H1 (cell line): ENCODE data around the gene FUT2. TPM values are rescaled to one million over a fixed set of nuclear protein-coding genes. Genes with fewer than 3 reads are reported as not detected.

Source experiments
- CTCF ChIA-PET: fragments of 300-600 bp; sonication (Branson Sonifier 250); formaldehyde crosslinking; loops from one replicate; lab custom pipeline; 2021; ENCODE audit not compliant: partially characterized antibody; lab: Charles Lee
- POLR2A ChIA-PET: fragments of 300-600 bp; sonication (Branson Sonifier 250); formaldehyde crosslinking; loops from one replicate; lab custom pipeline; 2021; ENCODE audit warnings: inconsistent platforms; ENCODE audit not compliant: partially characterized antibody; lab: Charles Lee
- DNase-seq, 2 experiments: peaks; one replicate each; pipeline versions ENCODE4 v3.0.0 to v3.0.0-alpha.2; 2010 to 2022; ENCODE audit warnings: low spot score in 2 of 2, low read depth in 1 of 2, mixed read lengths in 1 of 2
- FAIRE-seq: peaks from 2 replicates; lab custom pipeline; 2011; peaks lifted over from hg19 to GRCh38; lab: Jason Lieb, UNC
- H2AFZ ChIP-seq: 2 replicates; pipeline ENCODE4 v1.8.1; 2012; ENCODE audit warnings: low read length, inconsistent platforms
- H2AK5ac ChIP-seq: 2 replicates; pipeline ENCODE4 v1.6.1; 2013; ENCODE audit warnings: low read depth, low read length
- H2BK120ac ChIP-seq: replicated peaks from 2 replicates; pipeline ENCODE3; 2013; ENCODE audit warnings: low read depth, low read length, inconsistent platforms
- H2BK12ac ChIP-seq: 2 replicates; pipeline ENCODE4 v1.6.1; 2013; ENCODE audit warnings: low read depth, low read length
- H2BK15ac ChIP-seq: 2 replicates; pipeline ENCODE4 v1.6.1; 2013; ENCODE audit warnings: low read length
- H2BK20ac ChIP-seq: 2 replicates; pipeline ENCODE4 v1.6.1; 2013; ENCODE audit warnings: low read length
- H2BK5ac ChIP-seq: 2 replicates; pipeline ENCODE4 v1.6.1; 2013; ENCODE audit warnings: low read depth, low read length
- H3K14ac ChIP-seq: 2 replicates; pipeline ENCODE4 v1.6.1; 2013; ENCODE audit warnings: inconsistent platforms; ENCODE audit not compliant: insufficient read length
- H3K18ac ChIP-seq: 2 replicates; pipeline ENCODE4 v1.6.1; 2013; ENCODE audit warnings: low read length; ENCODE audit errors: extremely low read depth
- H3K23ac ChIP-seq: 2 replicates; pipeline ENCODE4 v1.6.1; 2013; ENCODE audit warnings: inconsistent platforms; ENCODE audit not compliant: insufficient read length
- H3K23me2 ChIP-seq: 2 replicates; pipeline ENCODE4 v1.6.1; 2013; ENCODE audit warnings: low read depth, low read length
- H3K27ac ChIP-seq: 2 replicates; pipeline ENCODE4 v1.6.1; 2011; ENCODE audit warnings: low read depth, low read length, inconsistent platforms
- H3K27me3 ChIP-seq, 4 experiments: replicated peaks in 1 of 4; 1 replicate in 1 of 4; 2 replicates in 3 of 4; pipeline versions ENCODE4 v1.6.1 to v1.8.1; 2011 to 2013; ENCODE audit warnings: low read length in 3 of 4, mild to moderate bottlenecking in 3 of 4, inconsistent platforms in 2 of 4, mixed read lengths in 2 of 4, moderate library complexity in 1 of 4; ENCODE audit not compliant: control insufficient read depth in 3 of 4, insufficient read depth in 3 of 4; ENCODE audit errors: extremely low read depth in 1 of 4
- H3K36me3 ChIP-seq, 4 experiments: 2 replicates each; pipeline versions ENCODE4 v1.6.1 to v1.8.1; 2011 to 2013; ENCODE audit warnings: mild to moderate bottlenecking in 4 of 4, low read length in 3 of 4, moderate library complexity in 2 of 4, control low read depth in 1 of 4, inconsistent platforms in 1 of 4; ENCODE audit not compliant: insufficient read depth in 4 of 4, control insufficient read depth in 2 of 4
- H3K4ac ChIP-seq: replicated peaks from 2 replicates; pipeline ENCODE3; 2013; ENCODE audit warnings: low read length, low read depth, mixed read lengths, inconsistent platforms; ENCODE audit not compliant: insufficient read length
- H3K4me1 ChIP-seq, 4 experiments: replicated peaks in 1 of 4; 1 replicate in 1 of 4; 2 replicates in 3 of 4; pipeline versions ENCODE4 v1.6.1 to v1.8.1; 2011 to 2013; ENCODE audit warnings: low read length in 3 of 4, inconsistent platforms in 2 of 4, mixed read lengths in 1 of 4; ENCODE audit not compliant: insufficient read depth in 4 of 4, control insufficient read depth in 3 of 4
- H3K4me2 ChIP-seq, 2 experiments: 2 replicates each; pipeline versions ENCODE4 v1.6.1 to v1.8.1; 2011 to 2013; ENCODE audit warnings: low read depth in 2 of 2, low read length in 2 of 2, control low read depth in 1 of 2, inconsistent platforms in 1 of 2, mild to moderate bottlenecking in 1 of 2; ENCODE audit not compliant: insufficient read depth in 1 of 2
- H3K4me3 ChIP-seq, 4 experiments: fragments of 200-600, 300-600 bp in 1 of 4; sonication (generic), shearing (Covaris generic), sonication (Bioruptor Twin) in 1 of 4; 2 replicates each; pipeline versions ENCODE4 v1.5.1 to v1.8.1; 2011 to 2016; ENCODE audit warnings: low read length in 4 of 4, low read depth in 3 of 4, control low read depth in 2 of 4, inconsistent platforms in 2 of 4, mild to moderate bottlenecking in 2 of 4, mixed read lengths in 1 of 4, moderate library complexity in 1 of 4; ENCODE audit not compliant: insufficient read depth in 2 of 4; ENCODE audit errors: extremely low read depth in 1 of 4
- H3K56ac ChIP-seq: replicated peaks from 2 replicates; pipeline ENCODE3; 2013; ENCODE audit warnings: low read depth, mild to moderate bottlenecking, mixed read lengths, low read length, inconsistent platforms; ENCODE audit not compliant: insufficient read length
- H3K79me1 ChIP-seq: 2 replicates; pipeline ENCODE4 v1.6.1; 2013; ENCODE audit warnings: low read depth, low read length, control low read depth
- H3K79me2 ChIP-seq, 2 experiments: 2 replicates each; pipeline versions ENCODE4 v1.6.1 to v1.8.1; 2012 to 2013; ENCODE audit warnings: low read length in 2 of 2, mild to moderate bottlenecking in 2 of 2, inconsistent platforms in 1 of 2; ENCODE audit not compliant: insufficient read depth in 2 of 2, control insufficient read depth in 1 of 2
- H3K9ac ChIP-seq, 4 experiments: replicated peaks in 1 of 4; 1 replicate in 1 of 4; 2 replicates in 3 of 4; pipeline versions ENCODE4 v1.6.1 to v1.8.1; 2011 to 2013; ENCODE audit warnings: low read depth in 3 of 4, low read length in 3 of 4, control low read depth in 2 of 4, mild to moderate bottlenecking in 2 of 4, moderate library complexity in 2 of 4, inconsistent platforms in 1 of 4; ENCODE audit errors: extremely low read depth in 1 of 4
- H3K9me3 ChIP-seq, 2 experiments: 2 replicates each; pipeline versions ENCODE4 v1.6.1 to v1.8.1; 2012 to 2013; ENCODE audit warnings: mild to moderate bottlenecking in 2 of 2, moderate library complexity in 2 of 2, control low read depth in 1 of 2, inconsistent platforms in 1 of 2, low read depth in 1 of 2, low read length in 1 of 2, mixed read lengths in 1 of 2; ENCODE audit not compliant: insufficient read depth in 2 of 2
- H4K20me1 ChIP-seq, 2 experiments: replicated peaks in 1 of 2; 2 replicates each; pipeline versions ENCODE3 to v1.8.1; 2011 to 2013; ENCODE audit warnings: inconsistent platforms in 2 of 2, low read length in 2 of 2, mild to moderate bottlenecking in 1 of 2; ENCODE audit not compliant: insufficient read depth in 2 of 2, control insufficient read depth in 1 of 2
- H4K5ac ChIP-seq: 2 replicates; pipeline ENCODE4 v1.6.1; 2013; ENCODE audit warnings: low read length, low read depth, mixed read lengths, inconsistent platforms; ENCODE audit not compliant: insufficient read length
- H4K8ac ChIP-seq: 2 replicates; pipeline ENCODE4 v1.8.0; 2013; ENCODE audit warnings: mild to moderate bottlenecking, moderate library complexity, low read length, inconsistent platforms; ENCODE audit not compliant: insufficient read depth; ENCODE audit errors: extremely low read depth
- H4K91ac ChIP-seq: replicated peaks from 2 replicates; pipeline ENCODE3; 2013; ENCODE audit warnings: low read length, mixed read lengths, inconsistent platforms; ENCODE audit not compliant: insufficient read length
- MAX ChIP-seq: IDR thresholded peaks from 2 replicates; pipeline ENCODE4 v1.6.1; 2012; ENCODE audit warnings: inconsistent platforms
- WGBS, 2 experiments: shearing (Covaris generic) in 1 of 2; methylation state at CpG; one replicate each; pipeline versions ENCODE4 v1.1.6 to v1.1.7; 2013 to 2015; ENCODE audit warnings: low lambda C conversion rate in 2 of 2, mixed read lengths in 2 of 2, inconsistent platforms in 1 of 2, low coverage in 1 of 2, missing lambda C conversion rate in 1 of 2; ENCODE audit not compliant: insufficient replicate concordance in 2 of 2, insufficient coverage in 1 of 2, insufficient read length in 1 of 2; ENCODE audit errors: extremely low coverage in 1 of 2, missing lambda C conversion rate in 1 of 2; 5-methylcytosine and 5-hydroxymethylcytosine counted together
- polyA plus RNA-seq, 7 experiments: library from polyadenylated mRNA; depleted of rRNA in 3 of 7; stranded (reverse) in 5 of 7; unstranded in 2 of 7; fragments of >200 nt in 5 of 7; fragments of 200-250 nt in 2 of 7; gene quantifications; 1 replicate in 5 of 7; 2 replicates in 1 of 7; 4 replicates in 1 of 7; pipeline versions ENCODE4 v1.2.1 to v1.2.3, GENCODE V29; 2011 to 2013; ENCODE audit warnings: missing spikeins in 2 of 7, mixed read lengths in 2 of 7
- total RNA-seq: library from RNA; stranded (reverse); fragmentation: NEBNext Ultra II Directional; extraction: Animal tissue kit (Norgen Biotek cat#: 25700); gene quantifications from 2 replicates; pipeline ENCODE4 v1.2.1, GENCODE V29; 2021

FUT2 gene
- total and polyA plus RNA-seq, 2 of the 8 experiments (the other 6 are each of a cell fraction or from before 2014, with no cell fraction given) = 5.0 to 5.6 TPM

GRCh38 chr19:48680436-48681126 lies 15.2 kb upstream of the FUT2 start:
- TF ChIP-seq MAX = no peak
- CTCF ChIA-PET = no interaction called here
- Histone ChIP-seq H3K23ac (no peak overlapping the region), H3K56ac (no peak overlapping the region), H4K20me1 (no peaks in the 10 kb centered on the region), H3K4me1 (peaks cover 0 to 2% (median under 1%) of the 10 kb centered on the region in 4 experiments; a peak in 1 of 7 replicates), H3K9ac (no peak overlapping the region), H3K79me2 (no peaks in the 10 kb centered on the region), H2AK5ac (no peak overlapping the region), H2BK20ac (no peak overlapping the region), H2BK5ac (no peak overlapping the region), H3K27ac (no peak overlapping the region), H2BK15ac (no peak overlapping the region), H3K4ac (no peak overlapping the region), H3K9me3 (no peaks in the 10 kb centered on the region), H4K8ac (no peak overlapping the region), H2BK120ac (no peak overlapping the region), H3K14ac (no peak overlapping the region), H2BK12ac (0 out of 2 replicates have a peak overlapping the region, but pooled peaks have one; percentile 27), H3K4me3 (no peak overlapping the region), H4K5ac (no peak overlapping the region), H3K27me3 (no peaks in the 10 kb centered on the region), H3K36me3 (no peaks in the 10 kb centered on the region), H3K18ac (no peak overlapping the region), H3K79me1 (no peaks in the 10 kb centered on the region), H3K4me2 (no peak overlapping the region), H4K91ac (no peak overlapping the region), H2AFZ (no peak overlapping the region), H3K23me2 (no peaks in the 10 kb centered on the region)
- FAIRE-seq (no peak), DNase-seq (no peak)
- 93% methylated on average over 45 of the region's 45 CpGs; no CpG with 5 or more reads in 1 of the 2 experiments for WGBS, 2 experiments
- POLR2A ChIA-PET = interaction anchor here (3.9 kb wide), 1 partner anchor 16 kb away, joined by 18 read pairs; the partner anchor contains the start of gene FUT2
